ENCODE results near the gene GLTPD2.

GRCh38 chr17:4802228-4802627 lies 13.5 kb downstream of the GLTPD2 start, which contains the start of gene C17orf114:
- TF ChIP-seq CTCF (IDR thresholded peaks at IDR 0.05; ENCODE audit: low read depth, low read length) = no peak
- TF ChIP-seq, protein P1, sequence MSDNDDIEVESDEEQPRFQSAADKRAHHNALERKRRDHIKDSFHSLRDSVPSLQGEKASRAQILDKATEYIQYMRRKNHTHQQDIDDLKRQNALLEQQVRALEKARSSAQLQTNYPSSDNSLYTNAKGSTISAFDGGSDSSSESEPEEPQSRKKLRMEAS (IDR thresholded peaks at IDR 0.05; ENCODE audit: low read depth, low read length) = no peak
- TF ChIP-seq POLR2A (IDR thresholded peaks at IDR 0.05; ENCODE audit: extremely low read depth, insufficient read length) = no peak
- TF ChIP-seq MYC (IDR thresholded peaks at IDR 0.05; ENCODE audit: low read depth, low read length) = no peak

Data from NB4 (cell line).